Effector CD4-positive, alpha-beta T cell (primary cell): ENCODE data around the gene TRAK1.

ENCODE experiments used
- DNase-seq: peaks from one replicate; pipeline ENCODE4 v3.0.0-alpha.2; 2020

TRAK1 gene

GRCh38 chr3:42256135-42256819 lies 165.1 kb downstream of the TRAK1 start:
- DNase-seq, result no peak

- no peak for DNase-seq
These were observed 165.8 kb downstream of the TRAK1 start for GRCh38 chr3:42257007-42257406.

GRCh38 chr3:42262525-42262924 lies 171.4 kb downstream of the TRAK1 start:
- no peak for DNase-seq

- DNase-seq, result no peak
These were observed 172.5 kb downstream of the TRAK1 start for GRCh38 chr3:42263354-42264346.

GRCh38 chr3:42264399-42265058 lies 173.4 kb downstream of the TRAK1 start:
- no peak for DNase-seq

GRCh38 chr3:42265059-42265991 lies 174.2 kb downstream of the TRAK1 start:
- DNase-seq, result no peak

- no peak for DNase-seq
These were observed 174.9 kb downstream of the TRAK1 start, which contains the start of gene CCK for GRCh38 chr3:42266085-42266484. Gene CCK, minus strand, starts transcription at chr3:42266185. Its CDS starts 2,555 bp downstream, at chr3:42263630.

- DNase-seq, result no peak
These were observed 176.7 kb downstream of the TRAK1 start for GRCh38 chr3:42267878-42268277.

- DNase-seq, result no peak
These were observed 178.5 kb downstream of the TRAK1 start for GRCh38 chr3:42269647-42270046.

- no peak for DNase-seq
These were observed 179.4 kb downstream of the TRAK1 start for GRCh38 chr3:42270561-42270960.

GRCh38 chr3:42271786-42272185 lies 180.6 kb downstream of the TRAK1 start:
- no peak for DNase-seq

- no peak for DNase-seq
These were observed 182.2 kb downstream of the TRAK1 start for GRCh38 chr3:42273361-42273760.

- no peak for DNase-seq
These were observed 183.1 kb downstream of the TRAK1 start for GRCh38 chr3:42274266-42274665.

- DNase-seq, result no peak
These were observed 184.1 kb downstream of the TRAK1 start for GRCh38 chr3:42275217-42275616.
